DMS114 treated with DMSO at 0.1 percent for 48 hours (cell line): Measurements from ENCODE around the gene WDR45B.
"Not testable (repeated sequence)": the region's sequence is repeated elsewhere in the genome, so short reads cannot be mapped to it uniquely, and the experiment has no call there.

Experiments used
- DNase-seq: peaks from one replicate; lab custom pipeline; 2025; ENCODE audit not compliant: unreplicated experiment; lab: John Stamatoyannopoulos, UW

Gene WDR45B

DNA sequence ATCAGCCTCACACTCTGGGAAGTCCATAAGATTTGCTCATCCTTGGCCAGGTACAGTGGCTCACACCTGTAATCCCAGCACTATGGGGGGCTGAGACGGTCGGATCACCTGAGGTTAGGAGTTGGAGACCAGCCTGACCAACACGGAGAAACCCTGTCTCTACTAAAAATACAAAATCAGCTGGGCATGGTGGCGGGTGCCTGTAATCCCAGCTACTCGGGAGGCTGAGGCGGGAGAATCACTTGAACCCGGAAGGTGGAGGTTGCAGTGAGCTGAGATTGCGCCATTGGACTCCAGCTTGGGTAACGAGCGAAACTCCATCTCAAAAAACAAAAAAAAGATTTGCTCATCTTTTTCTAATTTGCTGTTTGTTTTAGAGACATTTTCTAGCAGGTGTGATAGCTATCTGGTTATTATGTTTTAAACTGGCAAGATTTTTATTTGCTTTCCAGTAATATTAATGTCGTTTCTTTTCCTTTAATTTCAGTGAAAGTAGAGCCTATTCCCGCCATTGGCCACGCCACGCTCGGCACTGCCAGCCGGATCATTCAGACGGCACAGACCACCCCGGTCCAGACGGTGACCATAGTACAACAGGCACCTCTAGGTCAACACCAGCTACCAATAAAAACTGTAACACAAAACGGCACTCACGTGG lies 61.5 kb downstream of the WDR45B start:
- no peak for DNase-seq

DNA sequence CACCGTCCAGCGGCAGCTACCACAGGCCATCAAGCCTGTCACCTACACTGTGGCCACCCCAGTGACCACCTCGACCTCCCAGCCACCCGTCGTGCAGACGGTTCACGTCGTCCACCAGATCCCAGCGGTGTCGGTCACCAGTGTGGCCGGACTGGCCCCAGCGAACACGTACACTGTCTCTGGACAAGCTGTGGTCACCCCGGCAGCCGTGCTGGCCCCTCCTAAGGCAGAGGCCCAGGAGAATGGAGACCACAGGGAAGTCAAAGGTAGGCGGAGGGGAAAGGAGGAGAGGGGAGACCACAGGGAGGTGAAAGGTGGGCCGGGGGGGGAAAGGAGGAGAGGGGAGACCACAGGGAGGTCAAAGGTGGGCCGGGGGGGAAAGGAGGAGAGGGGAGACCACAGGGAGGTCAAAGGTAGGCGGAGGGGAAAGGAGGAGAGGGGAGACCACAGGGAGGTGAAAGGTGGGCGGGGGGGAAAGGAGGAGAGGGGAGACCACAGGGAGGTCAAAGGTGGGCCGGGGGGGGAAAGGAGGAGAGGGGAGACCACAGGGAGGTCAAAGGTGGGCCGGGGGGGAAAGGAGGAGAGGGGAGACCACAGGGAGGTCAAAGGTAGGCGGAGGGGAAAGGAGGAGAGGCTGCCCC lies 62.2 kb downstream of the WDR45B start:
- DNase-seq: not testable (repeated sequence)

DNA sequence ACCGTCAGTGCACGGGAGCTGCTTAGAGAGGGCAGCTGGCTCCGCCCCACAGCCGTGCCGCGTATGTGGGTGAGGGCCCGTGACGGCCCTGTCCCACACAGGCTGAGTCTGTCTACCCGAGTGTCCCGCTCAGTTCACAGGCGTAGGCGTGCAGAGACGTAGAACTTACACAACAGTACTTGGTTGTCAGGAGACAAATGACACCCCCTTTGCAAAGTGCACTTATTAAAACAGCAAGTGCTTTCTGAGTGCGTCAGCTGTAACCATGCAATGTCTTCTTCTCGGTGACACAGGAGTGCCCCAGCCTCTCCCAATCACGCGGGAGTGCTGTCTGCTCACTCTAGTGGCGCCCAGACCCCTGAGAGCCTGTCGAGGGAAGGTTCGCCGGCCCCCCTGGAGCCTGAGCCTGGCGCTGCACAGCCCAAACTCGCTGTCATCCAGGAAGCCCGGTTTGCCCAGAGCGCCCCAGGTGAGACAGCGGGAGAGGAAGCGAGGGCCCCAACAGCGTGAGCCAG lies 64.5 kb downstream of the WDR45B start:
- DNase-seq: no peak

DNA sequence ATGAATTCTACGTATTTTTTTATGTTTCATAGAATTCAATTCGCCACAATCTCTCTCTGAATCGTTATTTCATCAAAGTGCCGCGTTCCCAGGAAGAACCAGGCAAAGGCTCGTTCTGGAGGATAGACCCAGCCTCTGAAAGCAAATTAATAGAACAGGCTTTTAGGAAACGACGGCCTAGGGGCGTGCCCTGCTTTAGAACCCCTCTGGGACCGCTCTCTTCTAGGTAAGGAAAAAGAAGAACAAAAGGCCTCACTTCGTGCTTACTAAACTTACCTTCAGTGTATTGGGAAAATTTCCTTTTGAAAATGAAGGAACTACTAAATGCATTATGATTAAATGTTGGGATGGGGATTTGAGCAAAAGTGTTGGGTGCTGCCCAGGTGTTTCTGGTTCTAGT lies 65.5 kb downstream of the WDR45B start:
- no peak for DNase-seq

DNA sequence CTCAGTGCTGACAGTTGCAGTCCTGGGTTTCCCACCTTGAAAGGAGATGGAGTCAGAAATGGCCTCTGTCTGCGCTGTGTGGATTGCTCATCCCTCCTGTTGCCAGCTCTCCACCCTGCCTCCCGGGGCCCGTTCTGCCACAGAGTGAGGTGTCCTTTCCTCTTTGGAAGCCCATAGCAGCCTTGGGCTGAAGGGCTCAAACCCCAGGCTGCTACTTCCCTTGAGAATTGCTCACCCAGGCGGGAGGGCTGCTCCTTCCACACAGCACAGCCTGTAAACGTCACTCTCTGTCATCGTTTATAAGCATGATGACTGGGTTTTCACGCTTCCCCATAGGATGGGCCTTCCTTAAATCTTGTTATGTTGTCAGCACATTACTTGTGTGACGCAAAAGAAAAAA lies 66.0 kb downstream of the WDR45B start:
- DNase-seq: no peak

DNA sequence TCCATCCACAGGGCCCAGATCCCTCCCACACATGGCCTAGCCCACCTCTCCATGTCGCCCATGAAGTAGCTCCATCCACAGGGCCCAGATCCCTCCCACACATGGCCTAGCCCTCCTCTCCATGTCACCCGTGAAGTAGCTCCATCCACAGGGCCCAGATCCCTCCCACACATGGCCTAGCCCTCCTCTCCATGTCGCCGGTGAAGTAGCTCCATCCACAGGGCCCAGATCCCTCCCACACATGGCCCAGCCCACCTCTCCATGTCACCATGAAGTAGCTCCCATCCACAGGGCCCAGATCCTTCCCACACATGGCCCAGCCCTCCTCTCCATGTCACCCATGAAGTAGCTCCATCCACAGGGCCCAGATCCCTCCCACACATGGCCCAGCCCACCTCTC lies 68.3 kb downstream of the WDR45B start:
- not testable (repeated sequence) for DNase-seq

DNA sequence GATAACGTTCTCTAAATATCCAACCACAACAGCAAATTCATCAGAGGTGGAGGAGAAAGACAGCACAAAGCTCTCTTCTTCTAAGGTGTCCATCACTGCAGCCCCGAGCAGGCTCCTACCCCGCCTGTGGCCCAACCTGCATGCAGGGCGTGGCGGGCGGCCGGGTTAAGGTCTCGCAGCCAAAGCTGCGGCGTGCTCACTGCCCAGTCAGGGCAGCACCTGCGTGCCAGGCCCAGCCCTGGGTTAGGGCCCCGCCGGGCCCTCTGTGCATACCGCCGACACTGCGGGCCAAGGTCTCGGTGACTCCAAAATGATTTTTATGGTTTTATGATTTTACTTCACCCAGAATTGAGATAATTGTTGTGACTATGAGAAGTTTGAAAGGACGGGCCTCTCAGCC lies 70.9 kb downstream of the WDR45B start:
- DNase-seq: no peak

DNA sequence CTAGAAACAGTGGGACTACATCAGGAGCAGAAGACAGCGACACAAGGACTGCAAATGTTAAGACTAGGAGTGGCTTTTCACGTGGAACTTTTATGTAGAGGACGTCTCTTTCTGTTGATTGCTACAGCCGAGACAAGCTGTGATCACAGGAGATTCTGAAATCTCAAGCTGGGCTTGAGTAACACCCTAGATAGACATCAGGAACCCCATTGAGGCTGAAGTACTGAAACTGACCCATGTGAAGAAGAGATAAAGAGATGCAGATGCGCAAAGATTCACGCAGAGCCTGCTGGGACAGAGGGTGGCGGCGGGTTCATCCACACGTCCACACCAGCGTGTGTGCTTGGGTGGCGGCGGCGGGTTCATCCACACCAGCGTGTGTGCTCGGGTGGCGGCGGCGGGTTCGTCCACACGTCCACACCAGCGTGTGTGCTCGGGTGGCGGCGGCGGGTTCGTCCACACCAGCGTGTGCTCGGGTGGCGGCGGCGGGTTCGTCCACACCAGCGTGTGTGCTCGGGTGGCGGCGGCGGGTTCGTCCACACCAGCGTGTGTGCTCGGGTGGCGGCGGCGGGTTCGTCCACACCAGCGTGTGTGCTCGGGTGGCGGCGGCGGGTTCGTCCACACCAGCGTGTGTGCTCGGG lies 72.5 kb downstream of the WDR45B start:
- not testable (repeated sequence) for DNase-seq

DNA sequence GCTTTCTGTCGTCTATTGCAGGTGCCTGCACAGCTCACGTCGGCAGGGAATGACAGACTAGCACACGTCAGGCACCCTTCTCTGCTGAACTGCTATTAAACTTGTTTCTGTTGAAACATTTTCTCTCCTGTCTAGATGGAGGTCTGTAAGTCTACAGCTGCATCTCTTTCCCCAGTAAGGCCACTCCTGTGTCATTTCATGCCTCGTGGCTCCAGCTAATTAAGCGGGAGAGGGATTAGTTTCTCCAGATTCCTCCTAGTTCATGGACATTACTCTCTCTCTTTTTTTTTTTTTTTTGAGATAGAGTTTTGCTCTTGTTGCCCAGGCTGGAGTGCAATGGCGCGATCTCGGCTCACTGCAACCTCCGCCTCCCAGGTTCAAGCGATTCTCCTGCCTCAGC lies 74.2 kb downstream of the WDR45B start:
- DNase-seq: no peak

DNA sequence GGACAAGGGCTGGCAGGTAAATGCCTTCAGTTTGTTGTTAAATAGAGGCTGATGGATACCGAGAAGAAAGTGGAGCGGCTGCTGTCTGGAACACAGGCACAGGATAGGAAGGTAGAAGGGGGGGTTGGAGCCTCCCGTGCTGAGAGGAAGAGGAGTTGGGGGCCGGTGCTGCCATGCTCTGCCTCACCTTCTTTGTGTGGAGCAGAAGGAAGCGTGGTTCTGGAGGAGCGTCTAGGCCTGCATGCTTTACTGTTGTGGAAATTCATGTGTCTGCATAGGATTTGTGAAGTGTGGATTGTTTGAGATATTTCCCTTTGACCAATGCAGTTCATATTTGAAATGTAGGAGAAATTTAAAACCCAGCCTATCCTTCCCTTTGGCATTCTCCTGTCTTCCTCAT lies 76.4 kb downstream of the WDR45B start:
- no peak for DNase-seq

DNA sequence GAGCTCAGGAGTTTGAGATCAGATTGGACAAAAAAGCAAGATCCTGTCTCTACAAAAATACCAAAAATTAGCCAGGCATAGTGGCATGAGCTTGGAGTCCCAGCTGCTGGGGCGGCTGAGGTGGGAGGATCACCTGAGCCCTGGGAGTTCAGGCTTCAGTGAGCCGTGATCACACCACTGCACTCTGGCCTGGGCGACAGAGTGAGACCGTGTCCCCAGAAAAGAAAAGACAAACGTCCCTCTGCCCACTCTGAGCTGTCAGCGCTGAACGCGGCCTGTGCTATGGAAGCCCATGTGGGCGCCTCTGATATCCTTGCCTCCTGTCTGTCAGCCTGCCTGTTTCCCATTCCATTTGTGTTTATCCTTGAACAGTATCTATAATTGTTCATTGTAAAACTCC lies 78.0 kb downstream of the WDR45B start:
- no peak for DNase-seq

DNA sequence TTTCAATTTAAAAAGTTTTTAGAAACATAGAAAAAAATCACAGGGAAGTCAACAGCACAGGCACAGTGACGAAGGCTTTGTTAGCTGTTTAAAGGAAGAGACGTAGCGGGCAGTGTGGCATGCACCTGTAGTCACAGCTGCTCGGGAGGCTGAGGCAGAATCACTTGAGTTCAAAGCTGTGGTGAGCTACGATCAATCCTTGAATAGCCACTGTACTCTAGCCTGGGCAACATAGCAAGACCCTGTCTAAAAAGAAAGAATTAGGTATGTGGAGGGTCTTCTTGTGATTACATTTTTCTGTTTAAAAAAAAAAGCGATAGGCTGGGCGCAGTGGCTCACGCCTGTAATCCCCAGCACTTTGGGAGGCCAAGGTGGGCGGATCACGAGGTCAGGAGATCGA lies 78.6 kb downstream of the WDR45B start:
- no peak for DNase-seq

DNA sequence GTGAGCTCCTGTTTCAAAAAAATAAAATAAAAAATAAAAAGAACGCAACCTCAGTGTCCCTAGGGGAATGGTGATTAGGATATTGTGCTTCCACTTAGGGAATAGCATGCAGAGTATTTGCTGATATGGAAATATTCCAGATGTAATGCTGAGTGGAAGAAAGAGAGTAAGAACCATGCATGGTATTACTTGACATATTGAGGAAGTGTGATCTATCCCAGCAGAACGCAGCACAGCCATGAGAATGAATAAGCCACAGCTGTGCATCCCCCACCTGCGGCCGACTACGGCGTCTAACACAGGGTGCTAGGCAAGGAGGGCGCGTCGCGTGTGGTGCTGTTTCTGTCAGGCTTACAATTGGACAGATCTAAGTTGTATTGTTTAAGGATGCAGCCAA lies 79.2 kb downstream of the WDR45B start:
- DNase-seq: no peak

DNA sequence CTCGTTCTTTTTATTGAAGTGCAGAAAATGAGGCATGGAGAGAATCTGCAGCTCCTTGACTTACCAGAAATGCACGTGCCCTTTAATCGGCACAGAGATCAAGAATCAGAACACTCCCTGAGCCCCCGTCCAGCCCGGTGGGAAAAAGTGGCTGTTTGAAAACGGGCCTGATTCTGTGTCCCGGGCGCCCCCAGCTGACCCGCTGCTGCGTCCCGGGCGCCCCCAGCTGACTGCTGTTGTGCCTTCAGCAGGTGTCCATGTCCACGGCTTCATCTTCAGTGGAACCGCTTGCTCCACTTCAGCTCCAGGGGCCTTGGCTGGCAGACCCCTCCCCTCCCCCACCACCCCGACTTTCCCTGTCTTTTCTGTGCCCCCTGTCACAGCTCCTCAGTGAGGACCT lies 81.0 kb downstream of the WDR45B start:
- no peak for DNase-seq

DNA sequence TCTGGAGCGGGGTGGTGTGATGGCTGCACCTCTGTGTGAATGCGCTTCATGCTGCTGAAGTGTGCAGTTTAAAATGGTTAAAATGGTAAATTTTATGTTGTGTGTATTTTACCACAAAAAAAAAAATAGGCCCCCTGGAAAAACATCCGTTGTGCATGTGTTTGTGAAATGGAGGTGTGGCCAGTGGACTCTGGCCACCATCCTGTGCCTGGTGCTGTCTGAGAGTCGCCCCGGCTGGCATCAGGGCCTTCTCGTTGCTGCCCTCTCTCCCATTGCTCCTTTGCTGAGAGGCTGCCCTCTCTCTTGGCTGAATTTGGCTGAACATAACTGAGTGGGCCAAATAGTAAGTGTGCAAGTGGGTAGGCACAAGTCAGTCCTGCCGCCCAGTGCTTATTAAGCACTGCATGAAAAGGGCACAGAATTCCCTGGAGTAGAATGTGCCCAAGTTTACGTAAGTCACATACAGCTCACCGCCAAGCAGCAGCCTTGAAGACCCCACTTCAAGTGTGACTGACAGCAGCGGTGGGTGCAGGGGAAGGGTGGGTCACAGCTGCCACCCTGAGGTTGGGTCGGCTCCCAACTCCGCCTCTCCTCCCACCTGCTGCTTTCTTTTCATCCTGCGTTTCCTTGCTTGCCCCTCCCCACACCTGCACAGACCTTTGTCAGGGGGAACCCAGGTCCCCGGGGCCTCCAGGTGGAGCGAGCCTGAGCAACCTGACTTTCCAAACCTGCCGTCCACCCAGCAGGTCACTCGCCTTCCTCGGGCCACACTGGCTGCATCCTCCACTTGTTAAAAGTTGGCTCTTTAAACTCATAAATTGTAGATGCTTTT lies 81.9 kb downstream of the WDR45B start:
- no peak for DNase-seq

DNA sequence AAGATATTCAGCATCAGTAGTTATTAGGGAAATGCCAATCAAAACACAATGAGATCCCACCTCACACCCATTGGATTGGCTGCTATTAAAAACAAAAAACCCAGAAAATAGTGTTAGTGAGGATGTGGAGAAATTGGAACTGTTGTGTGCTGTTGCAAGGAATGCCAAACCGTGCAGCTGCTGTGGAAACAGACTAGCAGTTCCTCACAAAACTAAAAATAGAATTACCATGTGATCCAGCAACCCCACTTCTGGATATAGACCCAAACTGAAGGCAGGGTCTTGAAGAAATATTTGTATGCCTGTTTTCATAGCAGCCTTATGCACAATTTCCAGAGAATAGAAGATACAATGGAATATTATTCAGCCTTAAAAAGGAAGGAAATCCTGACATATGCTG lies 82.7 kb downstream of the WDR45B start:
- no peak for DNase-seq
